NOMO-1 treated with dmso at 0.1 percent for 144 hours (cell line): ENCODE data around the gene PILRA.
"Not testable (repeated sequence)": the region's sequence is repeated elsewhere in the genome, so short reads cannot be mapped to it uniquely, and the experiment has no call there.

Experiments
- DNase-seq: peaks from one replicate; lab custom pipeline; 2025; ENCODE audit not compliant: unreplicated experiment; lab: John Stamatoyannopoulos, UW

PILRA gene

DNA sequence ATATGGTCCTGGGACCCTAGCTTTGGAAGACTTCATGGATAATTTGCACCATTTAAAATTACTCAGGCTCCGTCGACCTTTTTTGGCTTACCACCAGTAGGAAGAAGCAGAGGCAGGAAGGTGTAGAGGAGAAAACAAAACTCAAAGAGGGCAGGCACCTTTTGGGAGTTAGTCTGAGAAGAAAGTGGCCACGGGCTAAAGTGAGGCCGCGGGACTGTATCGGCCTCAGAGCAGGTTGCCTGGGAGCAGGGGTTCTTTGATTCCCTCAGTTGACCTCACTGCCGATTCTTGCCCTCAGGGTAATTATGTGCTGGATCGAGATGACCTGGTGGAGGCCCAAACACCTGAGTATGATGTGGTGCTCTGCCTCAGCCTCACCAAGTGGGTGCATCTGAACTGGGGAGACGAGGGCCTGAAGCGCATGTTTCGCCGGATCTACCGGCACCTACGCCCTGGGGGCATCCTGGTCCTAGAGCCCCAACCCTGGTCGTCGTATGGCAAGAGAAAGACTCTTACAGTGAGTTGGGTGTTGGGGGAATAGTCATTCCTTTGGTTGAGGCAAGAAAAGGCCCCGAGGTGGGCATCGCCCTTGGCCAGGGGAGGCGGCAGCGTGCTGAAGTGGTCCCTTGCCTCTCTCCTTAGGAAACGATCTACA, 59.5 kb downstream of the PILRA start:
- no peak for DNase-seq

DNA sequence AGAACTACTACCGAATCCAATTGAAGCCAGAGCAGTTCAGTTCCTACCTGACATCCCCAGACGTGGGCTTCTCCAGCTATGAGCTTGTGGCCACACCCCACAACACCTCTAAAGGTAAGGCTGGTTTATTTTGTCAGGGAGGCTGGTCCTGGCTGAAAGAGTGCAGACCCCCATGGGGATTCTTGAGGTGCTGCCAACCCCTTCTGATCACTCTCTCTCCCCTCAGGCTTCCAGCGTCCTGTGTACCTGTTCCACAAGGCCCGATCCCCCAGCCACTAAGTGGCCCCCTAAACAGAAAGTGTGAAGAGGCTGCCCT, 59.9 kb downstream of the PILRA start:
- DNase-seq = no peak

DNA sequence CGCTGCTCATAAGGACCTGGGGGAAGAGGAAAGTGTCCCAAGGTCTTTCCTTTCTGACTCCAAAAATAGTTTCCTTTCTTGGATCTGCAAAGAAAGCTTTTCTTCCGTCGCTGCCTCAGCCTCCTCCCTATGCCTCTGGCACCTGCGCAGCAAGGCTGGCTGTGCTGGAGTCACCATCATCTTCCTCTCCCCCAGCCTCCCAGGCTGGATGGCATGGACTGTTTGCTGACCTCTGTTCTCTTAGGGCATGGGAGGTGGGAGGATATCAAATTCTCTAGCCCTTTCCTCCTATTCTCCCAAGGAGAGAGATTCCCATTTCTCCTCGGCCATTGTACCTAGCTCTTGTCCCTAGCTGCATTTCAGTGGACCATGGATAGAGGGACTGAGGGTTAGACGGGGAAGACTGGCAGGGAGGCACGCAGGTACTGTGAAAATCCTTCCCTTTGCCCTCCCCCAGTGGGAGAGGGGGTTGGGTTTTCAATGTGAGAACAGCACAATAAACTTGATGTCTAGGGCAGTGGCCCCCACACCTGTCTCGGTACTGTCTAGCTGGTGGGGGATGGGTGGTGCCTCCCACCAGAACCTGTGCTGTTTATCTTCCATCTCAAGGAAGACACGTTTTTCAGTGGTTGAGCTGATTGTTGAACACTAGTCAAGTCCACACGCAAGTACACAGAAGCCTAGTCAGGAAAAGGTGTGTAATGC, 60.5 kb downstream of the PILRA start:
- DNase-seq = no peak

- no peak for DNase-seq
These were observed 61.2 kb downstream of the PILRA start for GRCh38 chr7:100434297-100435144.

GRCh38 chr7:100435401-100436304, 62.4 kb downstream of the PILRA start:
- DNase-seq = peak; percentile 16

DNA sequence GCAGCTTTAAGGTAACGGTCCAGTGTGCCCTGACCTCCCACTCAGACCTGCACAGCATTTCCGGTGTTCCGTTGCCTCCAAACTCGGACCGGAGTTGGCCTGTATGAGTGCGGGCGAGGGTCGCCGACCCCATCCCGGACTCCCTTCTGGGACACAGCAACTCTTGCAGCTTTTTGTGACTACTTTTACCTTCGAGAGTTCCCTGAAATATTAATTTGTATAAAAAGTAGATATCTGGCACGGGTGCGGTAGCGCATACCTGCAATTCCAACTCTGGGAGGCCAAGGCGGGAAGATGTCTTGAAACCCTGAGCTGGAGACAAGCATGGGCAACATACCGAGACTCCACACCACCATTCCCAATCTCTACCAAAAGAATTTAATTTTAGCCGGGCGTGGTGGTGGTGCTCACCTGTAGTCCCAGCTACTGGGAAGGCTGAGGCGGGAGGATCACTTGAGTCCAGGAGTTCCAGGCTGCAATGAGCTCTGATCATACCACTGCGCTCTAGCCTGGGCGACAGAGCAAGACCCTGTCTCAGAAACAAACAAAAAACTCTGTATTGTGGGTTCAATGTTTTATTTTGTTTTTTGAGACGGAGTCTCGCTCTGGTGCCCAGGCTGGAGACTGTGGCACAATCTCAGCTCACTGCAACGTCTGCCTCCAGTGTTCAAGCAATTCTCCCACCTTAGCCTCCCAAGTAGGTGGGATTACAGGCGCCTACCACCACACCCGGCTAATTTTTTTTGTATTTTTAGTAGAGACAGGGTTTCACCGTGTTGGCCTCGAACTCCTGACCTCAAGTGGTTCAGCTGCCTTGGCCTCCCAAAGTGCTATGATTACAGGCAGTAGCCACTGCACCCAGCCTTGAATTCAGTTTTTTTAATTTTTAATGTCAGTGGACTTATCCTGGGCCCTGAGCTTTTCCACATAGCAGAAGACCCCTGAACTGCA, 64.1 kb downstream of the PILRA start:
- no peak for DNase-seq

DNA sequence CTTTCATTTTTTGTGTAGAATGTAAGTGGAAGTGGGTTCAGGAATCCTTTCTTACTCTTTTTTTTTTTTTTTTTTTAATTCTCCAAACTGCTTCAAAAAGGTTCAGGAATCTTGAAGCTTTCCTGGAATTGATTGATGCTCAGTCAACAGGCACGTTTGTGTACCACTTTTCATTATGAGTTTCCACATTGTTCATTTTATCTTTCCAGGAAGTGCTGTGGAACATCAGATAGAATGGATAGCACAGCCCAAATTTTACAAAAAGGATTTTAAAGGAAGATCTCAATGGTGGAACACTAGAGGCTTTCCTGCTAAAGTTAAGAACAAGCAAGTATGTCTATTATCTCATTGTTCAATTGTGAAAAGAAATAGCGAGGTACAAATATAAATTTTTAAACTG, 64.9 kb downstream of the PILRA start:
- no peak for DNase-seq

GRCh38 chr7:100438731-100439130, 65.4 kb downstream of the PILRA start:
- DNase-seq = not testable (repeated sequence)

DNA sequence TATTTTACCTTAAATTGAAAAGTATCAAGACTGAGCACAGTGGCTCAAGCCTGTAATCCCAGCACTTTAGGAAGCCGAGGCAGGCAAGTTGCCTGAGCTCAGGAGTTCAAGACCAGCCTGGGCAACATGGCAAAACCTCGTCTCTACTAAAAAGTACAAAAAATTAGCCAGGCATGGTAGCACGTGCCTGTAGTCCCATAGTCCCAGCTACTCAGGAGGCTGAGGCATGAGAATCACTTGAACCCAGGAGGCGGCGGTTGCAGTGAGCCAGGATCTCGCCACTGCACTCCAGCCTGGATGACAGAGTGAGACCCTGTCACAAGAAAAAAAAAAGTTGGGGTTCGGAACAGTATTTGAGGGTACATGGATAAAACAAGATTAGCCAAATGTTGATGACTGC, 66.0 kb downstream of the PILRA start:
- DNase-seq = not testable (repeated sequence)

DNA sequence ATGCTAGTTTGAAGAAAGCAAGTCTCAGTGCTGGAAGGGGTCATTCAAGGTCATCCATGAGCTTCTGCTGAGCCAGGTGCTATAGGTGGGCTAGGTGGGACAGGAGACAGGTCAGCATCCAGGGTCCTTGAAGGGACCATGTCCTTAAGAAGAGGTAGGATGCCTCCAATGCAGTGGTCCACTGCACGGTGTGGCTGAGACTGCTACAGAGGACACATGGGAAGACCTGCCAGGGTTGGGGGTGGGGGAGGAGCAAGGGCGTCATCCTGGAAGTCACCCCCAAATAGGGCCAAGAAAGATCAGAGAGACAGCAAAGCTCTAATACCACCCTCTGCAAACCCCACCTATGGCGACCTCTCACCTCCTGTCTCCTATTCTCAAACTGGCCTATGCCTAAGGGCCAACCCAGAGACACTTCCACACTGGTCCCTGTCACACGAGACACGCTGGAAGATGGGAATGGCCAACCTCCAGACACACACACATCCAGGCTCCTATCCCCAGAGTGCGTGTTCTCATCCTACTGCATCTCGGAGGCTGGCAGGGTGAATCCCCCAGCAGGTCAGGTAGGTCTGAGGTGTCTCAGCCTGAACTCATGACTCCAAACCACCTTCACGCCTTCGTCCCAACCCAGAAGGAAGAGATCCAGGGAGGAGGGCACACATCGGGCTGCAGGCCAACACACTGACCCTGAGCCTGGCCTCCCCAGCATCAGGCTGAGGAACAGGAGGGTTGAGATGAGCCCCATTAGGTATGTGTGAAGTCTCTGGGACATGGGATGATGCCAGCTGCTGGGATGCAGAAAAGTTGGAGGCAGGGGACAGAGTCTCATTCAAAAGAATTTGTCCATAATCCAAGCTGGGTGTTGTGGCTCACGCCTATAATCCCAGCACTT, 68.6 kb downstream of the PILRA start:
- DNase-seq = no peak

DNA sequence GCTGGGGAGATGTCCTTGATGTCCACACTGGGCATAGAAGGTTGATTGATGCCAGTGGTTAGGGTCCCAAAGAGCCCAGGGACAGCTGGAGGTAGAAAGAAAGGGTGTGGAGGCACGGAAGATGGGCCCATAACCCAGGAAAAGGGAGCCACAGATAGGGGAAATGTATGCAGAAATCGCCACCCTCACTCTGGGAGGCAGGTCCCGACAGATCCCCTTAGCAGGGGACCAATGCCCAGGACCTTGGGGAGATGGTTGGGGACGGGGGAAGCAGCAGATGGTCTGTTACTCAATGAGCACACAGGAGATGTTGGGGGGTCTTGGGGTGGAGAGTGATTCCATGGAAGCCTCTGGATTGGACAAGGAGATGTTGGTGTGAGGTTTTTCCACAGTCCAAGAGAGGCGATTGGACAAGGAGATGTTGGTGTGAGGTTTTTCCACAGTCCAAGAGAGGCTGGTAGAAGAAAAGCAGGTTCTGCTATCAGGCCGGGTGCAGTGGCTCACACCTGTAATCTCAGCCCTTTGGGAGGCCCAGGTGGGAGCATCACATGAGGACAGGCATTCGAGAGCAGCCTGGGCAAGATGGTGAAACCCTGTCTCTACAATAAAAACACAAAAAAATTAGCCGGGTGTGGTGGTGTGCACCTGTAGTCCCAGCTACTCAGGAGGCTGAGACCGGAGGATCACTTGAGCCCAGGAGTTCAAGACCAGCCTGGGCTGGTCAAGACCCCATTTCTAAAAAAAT, 70.0 kb downstream of the PILRA start:
- DNase-seq = no peak

DNA sequence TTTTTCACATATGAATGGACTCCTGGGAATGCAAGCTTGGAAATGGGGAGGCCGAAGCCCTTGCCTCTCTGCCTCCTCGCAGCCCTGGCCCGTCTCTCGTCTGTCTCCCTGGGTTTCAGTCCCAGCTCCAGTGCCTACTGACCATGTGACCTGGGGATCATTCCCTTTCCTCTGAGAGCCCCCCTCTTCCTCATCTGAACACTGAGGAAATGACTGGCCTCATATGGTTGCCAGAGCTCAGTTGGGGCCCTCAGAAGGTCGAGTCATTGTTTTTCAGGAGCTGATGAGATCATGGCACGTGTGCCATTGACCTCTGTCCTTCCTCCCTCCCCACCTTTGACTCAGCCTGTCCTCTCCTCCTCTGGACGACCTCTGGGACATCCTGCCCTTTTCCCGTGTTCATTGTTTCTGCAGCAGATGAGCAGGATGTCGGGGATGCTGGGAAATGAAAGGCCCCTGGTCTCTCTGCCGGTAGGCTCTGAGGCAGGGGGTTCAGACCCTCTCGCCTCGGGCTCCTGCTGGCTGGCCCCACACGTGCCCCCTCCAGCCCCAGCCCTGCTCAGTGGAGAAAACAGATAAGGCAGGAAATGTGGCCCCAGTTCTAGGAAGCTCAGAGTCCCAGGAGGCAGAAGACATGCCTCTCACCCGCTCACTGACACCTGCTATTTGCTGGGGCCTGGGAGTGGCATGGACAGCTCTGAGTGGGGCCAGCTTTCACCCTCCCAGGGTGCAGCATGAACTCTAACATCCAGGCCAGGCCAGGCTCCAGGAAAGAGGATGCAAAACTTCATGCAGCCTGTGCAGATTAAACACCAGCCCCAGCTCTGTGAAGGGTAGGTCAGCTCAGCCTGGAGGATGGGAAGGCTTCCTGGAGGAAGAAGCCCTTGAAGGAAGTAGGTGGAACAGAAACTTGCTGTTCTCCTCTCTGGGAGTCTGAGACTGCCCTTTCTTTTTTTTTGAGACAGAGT, 71.3 kb downstream of the PILRA start:
- DNase-seq = no peak

DNA sequence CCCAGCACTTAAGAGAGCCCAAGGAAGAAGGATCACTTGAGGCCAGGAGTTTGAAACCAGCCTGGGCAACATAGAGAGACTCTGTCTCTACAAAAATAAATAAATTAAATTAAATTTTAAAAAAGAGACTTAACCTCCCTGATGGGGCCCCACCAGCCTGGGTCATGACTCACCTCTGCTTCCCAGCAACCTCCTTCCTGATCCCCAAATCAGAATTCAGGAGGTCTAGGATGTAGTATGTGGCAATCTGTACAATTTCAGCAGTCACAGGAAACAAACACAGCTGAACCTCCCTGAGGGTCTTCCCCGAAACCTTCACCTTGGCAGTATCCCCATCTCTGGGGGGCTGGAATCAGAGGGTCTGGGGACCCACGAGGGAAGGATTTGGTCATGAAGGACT, 72.8 kb downstream of the PILRA start:
- no peak for DNase-seq

- DNase-seq = not testable (repeated sequence)
These were observed 74.1 kb downstream of the PILRA start for GRCh38 chr7:100447363-100447762.

GRCh38 chr7:100449190-100449795, 76.0 kb downstream of the PILRA start:
- no peak for DNase-seq
